Eye (tissue), 1 donor: Measurements from ENCODE around the gene ZNF516.
"Not testable (repeated sequence)": the region's sequence is repeated elsewhere in the genome, so short reads cannot be mapped to it uniquely, and the experiment has no call there.

Experiments
- DNase-seq: peaks from one replicate; pipeline ENCODE4 v3.0.0-alpha.2; 2015

Gene ZNF516, protein sequence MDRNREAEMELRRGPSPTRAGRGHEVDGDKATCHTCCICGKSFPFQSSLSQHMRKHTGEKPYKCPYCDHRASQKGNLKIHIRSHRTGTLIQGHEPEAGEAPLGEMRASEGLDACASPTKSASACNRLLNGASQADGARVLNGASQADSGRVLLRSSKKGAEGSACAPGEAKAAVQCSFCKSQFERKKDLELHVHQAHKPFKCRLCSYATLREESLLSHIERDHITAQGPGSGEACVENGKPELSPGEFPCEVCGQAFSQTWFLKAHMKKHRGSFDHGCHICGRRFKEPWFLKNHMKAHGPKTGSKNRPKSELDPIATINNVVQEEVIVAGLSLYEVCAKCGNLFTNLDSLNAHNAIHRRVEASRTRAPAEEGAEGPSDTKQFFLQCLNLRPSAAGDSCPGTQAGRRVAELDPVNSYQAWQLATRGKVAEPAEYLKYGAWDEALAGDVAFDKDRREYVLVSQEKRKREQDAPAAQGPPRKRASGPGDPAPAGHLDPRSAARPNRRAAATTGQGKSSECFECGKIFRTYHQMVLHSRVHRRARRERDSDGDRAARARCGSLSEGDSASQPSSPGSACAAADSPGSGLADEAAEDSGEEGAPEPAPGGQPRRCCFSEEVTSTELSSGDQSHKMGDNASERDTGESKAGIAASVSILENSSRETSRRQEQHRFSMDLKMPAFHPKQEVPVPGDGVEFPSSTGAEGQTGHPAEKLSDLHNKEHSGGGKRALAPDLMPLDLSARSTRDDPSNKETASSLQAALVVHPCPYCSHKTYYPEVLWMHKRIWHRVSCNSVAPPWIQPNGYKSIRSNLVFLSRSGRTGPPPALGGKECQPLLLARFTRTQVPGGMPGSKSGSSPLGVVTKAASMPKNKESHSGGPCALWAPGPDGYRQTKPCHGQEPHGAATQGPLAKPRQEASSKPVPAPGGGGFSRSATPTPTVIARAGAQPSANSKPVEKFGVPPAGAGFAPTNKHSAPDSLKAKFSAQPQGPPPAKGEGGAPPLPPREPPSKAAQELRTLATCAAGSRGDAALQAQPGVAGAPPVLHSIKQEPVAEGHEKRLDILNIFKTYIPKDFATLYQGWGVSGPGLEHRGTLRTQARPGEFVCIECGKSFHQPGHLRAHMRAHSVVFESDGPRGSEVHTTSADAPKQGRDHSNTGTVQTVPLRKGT

DNA sequence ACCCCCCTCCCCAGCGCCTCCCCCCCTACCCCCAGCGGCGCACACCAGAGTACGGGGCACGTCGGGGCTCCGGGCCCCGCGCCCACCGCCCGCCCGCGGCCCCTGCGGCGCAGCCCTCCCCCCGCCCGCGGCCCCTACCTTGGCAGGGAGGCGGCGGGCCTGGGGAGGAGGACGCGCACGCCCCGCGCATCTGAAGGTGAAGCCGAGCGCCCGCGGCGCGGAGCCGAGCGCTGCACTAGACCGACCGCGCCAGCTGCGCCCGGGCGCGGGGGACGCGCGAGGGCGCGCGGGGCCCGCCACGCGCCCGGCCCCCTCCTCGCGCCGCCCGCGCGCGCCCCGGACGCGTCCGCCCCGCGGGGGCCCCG, at the start of gene ZNF516:
Gene ZNF516 (minus strand): TSS at position 237 of the 365 bp plus-strand sequence. CDS start 52,188 bp downstream, outside the sequence.
- peak; percentile 79 for DNase-seq

- no peak for DNase-seq
These were observed 43.8 kb upstream of the ZNF516 start for GRCh38 chr18:76538846-76539245.

- DNase-seq, result no peak
These were observed 42.6 kb upstream of the ZNF516 start for GRCh38 chr18:76537621-76538020.

- DNase-seq, result not testable (repeated sequence)
These were observed 41.6 kb upstream of the ZNF516 start for GRCh38 chr18:76536593-76536992.

GRCh38 chr18:76532875-76533274, 37.8 kb upstream of the ZNF516 start:
- DNase-seq, result no peak

DNA sequence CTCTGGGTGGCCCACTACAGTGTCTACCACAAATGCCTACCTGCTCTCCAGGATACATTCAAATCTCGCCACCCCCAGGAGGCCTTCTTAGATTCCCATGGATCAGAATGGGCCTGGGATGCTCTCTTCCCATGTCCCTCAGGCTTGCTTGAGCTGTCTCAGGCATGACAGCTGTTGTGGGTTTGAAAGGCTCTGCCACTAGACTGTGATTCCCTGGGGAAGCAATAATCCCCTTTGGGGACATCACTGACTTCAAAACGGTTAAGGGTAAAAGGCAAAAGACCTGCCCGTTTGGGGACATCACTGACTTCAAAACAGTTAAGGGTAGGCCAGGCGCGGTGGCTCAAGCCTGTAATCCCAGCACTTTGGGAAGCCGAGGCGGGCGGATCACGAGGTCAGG, 35.8 kb upstream of the ZNF516 start:
- DNase-seq, result no peak

GRCh38 chr18:76530391-76530790, 35.3 kb upstream of the ZNF516 start:
- DNase-seq, result no peak

DNA sequence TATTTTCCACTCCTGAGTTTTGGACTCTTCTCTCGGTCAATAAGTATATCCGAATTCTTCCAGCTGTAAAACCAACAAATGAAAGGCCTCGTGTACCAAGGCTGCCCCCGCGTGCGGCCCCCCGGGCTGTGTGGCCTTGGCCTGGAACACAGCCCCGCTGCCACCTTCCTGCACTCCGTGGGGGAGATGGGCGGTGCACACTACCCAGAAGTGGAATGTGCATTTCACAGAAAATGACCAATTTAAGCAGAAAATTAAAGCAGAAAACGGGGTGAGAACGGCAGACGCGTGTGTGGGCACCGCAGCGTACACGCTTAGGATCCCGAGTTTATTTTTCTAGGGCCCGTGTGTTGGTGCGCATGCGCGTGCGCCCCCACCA, 34.4 kb upstream of the ZNF516 start:
- no peak for DNase-seq

DNA sequence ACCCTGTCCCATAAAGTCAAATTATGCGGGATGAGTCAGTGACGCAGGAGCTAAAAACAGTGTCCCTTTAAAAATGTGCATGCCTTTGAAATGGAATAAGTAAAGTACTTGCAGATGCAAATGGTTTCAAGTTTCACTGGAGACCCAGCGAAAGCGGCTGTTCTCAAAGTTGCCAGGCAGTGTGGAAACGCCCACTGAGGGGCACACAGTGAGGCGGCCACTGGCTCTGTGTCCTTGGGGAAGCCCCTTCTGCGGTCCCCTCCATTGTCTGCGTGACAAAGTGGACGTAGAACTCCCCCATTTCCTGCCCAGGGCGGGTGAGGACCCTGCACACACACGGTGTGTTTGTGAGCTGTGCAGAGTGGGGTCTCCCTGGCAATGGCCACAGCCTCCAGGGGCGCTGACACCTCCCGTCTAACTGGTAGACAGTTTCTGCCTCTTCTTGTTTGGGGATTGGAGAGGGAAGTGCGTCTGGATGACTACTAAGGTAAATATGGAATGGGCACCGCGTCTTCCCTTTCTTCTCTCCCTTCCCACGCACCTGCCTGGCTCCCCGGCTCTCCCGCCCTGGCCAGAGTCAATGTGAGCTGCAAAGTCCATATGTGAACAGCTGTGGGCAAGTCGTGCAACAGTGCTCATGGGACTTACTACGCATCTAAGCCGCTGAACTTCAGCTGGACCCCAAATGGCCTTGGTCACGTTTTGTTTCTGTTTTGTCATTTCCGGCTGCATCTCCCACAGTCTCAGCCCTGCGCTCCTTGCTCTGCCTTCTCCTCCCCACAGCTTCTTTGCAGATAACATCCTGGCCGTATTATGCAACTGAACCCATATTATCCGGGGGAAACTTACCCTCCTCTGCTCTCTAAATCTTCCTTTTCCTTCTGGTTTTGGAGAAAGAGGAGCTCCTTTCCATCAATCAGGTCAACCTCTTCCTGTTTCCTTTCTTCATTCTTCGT, 33.7 kb upstream of the ZNF516 start:
- DNase-seq, result peak; percentile 79

DNA sequence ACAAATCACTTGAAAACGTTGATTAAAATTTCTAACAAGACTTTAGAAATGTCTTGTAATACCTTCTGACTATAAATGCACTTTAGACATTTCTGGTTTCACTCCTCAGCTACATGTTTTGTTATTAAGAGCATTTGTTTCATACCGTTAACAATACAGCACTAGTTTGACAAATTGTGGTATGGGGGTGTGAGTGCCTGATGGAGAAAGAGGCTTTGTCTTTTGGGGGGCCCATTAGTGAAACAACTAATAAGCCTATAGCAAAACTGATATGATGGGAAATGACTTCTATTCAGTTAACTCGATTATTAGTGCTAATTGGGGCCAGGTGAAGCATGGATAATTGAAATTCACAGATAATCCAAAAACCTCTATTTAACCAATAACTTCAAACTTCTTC, 30.9 kb upstream of the ZNF516 start:
- DNase-seq, result peak; percentile 87

GRCh38 chr18:76524900-76525698, 30.1 kb upstream of the ZNF516 start:
- DNase-seq, result peak; percentile 95

DNA sequence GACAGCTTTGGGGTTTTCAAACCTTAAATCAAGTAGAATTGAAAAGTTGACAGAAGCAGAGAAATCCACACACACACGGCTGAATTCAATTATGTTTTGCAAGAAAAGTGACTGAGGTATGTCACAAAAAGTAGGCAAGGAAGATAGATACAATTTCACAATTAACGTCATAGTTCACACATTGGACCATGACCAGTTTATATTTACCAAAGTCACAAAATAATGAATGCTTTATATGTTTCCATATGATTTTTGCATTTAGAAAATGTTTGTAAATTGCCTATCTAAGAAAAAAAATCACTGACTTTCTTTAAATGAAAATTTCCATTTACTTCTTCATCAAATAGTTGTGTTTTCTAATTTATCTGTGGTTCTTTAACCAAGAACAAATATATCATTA, 29.4 kb upstream of the ZNF516 start:
- DNase-seq, result peak; percentile 34

GRCh38 chr18:76522551-76522950, 27.5 kb upstream of the ZNF516 start:
- DNase-seq, result no peak

- no peak for DNase-seq
These were observed 27.1 kb upstream of the ZNF516 start for GRCh38 chr18:76522122-76522503.

GRCh38 chr18:76521417-76522121, 26.5 kb upstream of the ZNF516 start:
- peak; percentile 69 for DNase-seq

GRCh38 chr18:76518860-76519538, 24.0 kb upstream of the ZNF516 start:
- DNase-seq, result peak; percentile 89

DNA sequence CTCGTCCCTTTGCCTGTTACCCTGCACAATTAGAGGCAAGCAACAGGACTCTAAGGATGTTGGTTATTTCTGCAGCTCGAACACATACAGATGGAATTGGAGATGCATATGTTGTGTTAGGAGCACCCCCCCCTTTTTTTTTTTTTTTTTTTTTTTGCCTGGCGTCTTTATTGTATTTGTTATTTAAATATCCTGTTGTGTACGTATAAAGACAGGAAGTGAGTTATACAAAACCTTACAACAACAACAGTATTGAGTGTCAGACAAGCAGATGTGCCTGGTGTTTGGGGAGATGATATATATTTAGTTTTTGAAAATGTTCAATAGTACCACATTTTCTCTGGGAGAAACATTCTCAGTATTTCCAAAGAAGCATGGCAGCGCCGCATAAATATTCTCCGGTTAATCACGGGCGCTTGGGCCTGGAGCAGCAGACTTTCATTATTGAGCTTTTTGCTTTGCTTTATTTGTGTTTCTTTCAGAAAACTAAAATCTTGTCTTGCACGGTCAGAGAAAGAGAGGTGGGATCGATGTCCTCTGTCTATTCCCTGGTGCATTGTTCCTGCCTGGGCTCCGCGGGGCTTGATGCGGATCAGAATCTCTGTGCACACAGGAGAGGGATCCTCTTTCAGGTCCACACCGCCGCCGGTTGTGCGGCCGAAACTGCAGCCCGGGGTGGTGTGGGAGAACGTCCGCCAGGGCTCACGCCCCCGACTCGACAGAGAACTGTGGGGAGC, 23.2 kb upstream of the ZNF516 start:
- peak; percentile 87 for DNase-seq

DNA sequence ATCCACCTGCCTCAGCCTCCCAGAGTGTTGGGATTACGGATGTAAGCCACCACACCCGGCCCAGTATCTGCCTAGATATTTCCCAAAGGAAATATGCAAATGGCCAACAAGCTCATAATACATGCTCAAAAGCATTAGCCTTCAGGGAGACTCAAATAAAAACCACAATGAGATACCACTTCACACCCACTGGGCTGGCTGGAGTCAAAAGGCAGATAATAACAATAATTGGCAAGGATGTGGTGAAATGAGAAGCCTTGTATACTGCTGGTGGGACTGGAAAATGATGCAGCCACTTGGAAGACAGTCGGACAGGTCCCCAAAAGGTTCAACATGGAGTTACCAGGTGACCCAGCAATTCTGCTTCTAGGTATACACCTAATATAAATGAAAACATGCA, 20.5 kb upstream of the ZNF516 start:
- no peak for DNase-seq

- no peak for DNase-seq
These were observed 19.5 kb upstream of the ZNF516 start for GRCh38 chr18:76514573-76514972.
